Fibroblast of lung (primary cell): ENCODE measurements around the gene CEP72. TPM values are rescaled to one million over a fixed set of nuclear protein-coding genes. Genes with fewer than 3 reads are reported as not detected.
"Not testable (repeated sequence)": the region's sequence is repeated elsewhere in the genome, so short reads cannot be mapped to it uniquely, and the experiment has no call there.

ENCODE experiments used
- DNase-seq, 2 donors: peaks; one replicate each; pipeline versions ENCODE4 v3.0.0 to v3.0.0-alpha.2; 2010; ENCODE audit warnings: low read depth in 2 of 2
- H2AFZ ChIP-seq: 2 replicates; pipeline ENCODE4 v1.5.1; 2012; ENCODE audit warnings: low read length, control low read depth, inconsistent platforms
- H3K27ac ChIP-seq: 2 replicates; pipeline ENCODE4 v1.5.1; 2011; ENCODE audit warnings: low read length, control low read depth; ENCODE audit not compliant: insufficient read depth
- H3K27me3 ChIP-seq: 2 replicates; pipeline ENCODE4 v1.5.1; 2011; ENCODE audit warnings: mild to moderate bottlenecking, low read length; ENCODE audit not compliant: control insufficient read depth, insufficient read depth
- H3K36me3 ChIP-seq: 2 replicates; pipeline ENCODE4 v1.5.1; 2011; ENCODE audit warnings: low read length; ENCODE audit not compliant: control insufficient read depth, insufficient read depth
- H3K4me1 ChIP-seq: 2 replicates; pipeline ENCODE4 v1.5.1; 2011; ENCODE audit warnings: low read length; ENCODE audit not compliant: control insufficient read depth, insufficient read depth; ENCODE audit errors: extremely low read depth
- H3K4me2 ChIP-seq: 2 replicates; pipeline ENCODE4 v1.5.1; 2011; ENCODE audit warnings: low read length, control low read depth; ENCODE audit not compliant: insufficient read depth; ENCODE audit errors: extremely low read depth
- H3K4me3 ChIP-seq, 4 experiments: fragments of 200-600 bp in 1 of 4; sonication (generic) in 1 of 4; replicated peaks in 1 of 4; 2 replicates each; pipeline ENCODE4 v1.5.1; 2011 to 2016; ENCODE audit warnings: low read length in 4 of 4, low read depth in 3 of 4, mild to moderate bottlenecking in 3 of 4, control low read depth in 2 of 4, inconsistent platforms in 1 of 4, mixed read lengths in 1 of 4; ENCODE audit not compliant: insufficient read depth in 1 of 4; ENCODE audit errors: control extremely low read depth in 1 of 4
- H3K79me2 ChIP-seq: 2 replicates; pipeline ENCODE4 v1.5.1; 2012; ENCODE audit warnings: mild to moderate bottlenecking, low read length, inconsistent platforms; ENCODE audit not compliant: control insufficient read depth, insufficient read depth
- H3K9ac ChIP-seq: 2 replicates; pipeline ENCODE4 v1.5.1; 2011; ENCODE audit warnings: mild to moderate bottlenecking, low read length, control low read depth; ENCODE audit not compliant: insufficient read depth
- H3K9me3 ChIP-seq: 2 replicates; pipeline ENCODE4 v1.5.1; 2012; ENCODE audit warnings: low read depth, low read length; ENCODE audit not compliant: control insufficient read depth, insufficient read depth
- H4K20me1 ChIP-seq: 2 replicates; pipeline ENCODE4 v1.5.1; 2011; ENCODE audit warnings: low read length; ENCODE audit not compliant: control insufficient read depth, insufficient read depth; ENCODE audit errors: extremely low read depth
- CTCF ChIP-seq, 2 donors: IDR thresholded peaks in 1 of 2; conservative IDR thresholded peaks in 1 of 2; 1 replicate in 1 of 2; 2 replicates in 1 of 2; pipeline ENCODE4 v1.5.1; 2011 to 2012; ENCODE audit warnings: low read length in 2 of 2, control low read depth in 1 of 2, inconsistent platforms in 1 of 2, low read depth in 1 of 2, mild to moderate bottlenecking in 1 of 2
- EZH2 ChIP-seq: IDR thresholded peaks from 2 replicates; pipeline ENCODE4 v1.5.1; 2012; ENCODE audit warnings: low read length, control low read depth, mild to moderate bottlenecking; ENCODE audit errors: missing control alignments
- polyA plus RNA-seq, 2 donors: library from polyadenylated mRNA; depleted of rRNA in 1 of 2; stranded (reverse) in 1 of 2; unstranded in 1 of 2; fragments of >200 nt; gene quantifications; 2 replicates each; pipeline ENCODE4 v1.2.1, GENCODE V29; 2011 to 2012; ENCODE audit warnings: missing spikeins in 1 of 2
- total RNA-seq: library from RNA; depleted of rRNA; stranded (reverse); fragments of >200 nt; gene quantifications from 2 replicates; pipeline ENCODE4 v1.2.1, GENCODE V29; 2014

Gene CEP72
- total and polyA plus RNA-seq, 2 donors (not counting 1 experiment from before 2014, with no cell fraction given) = 0.92 to 2.5 TPM

DNA sequence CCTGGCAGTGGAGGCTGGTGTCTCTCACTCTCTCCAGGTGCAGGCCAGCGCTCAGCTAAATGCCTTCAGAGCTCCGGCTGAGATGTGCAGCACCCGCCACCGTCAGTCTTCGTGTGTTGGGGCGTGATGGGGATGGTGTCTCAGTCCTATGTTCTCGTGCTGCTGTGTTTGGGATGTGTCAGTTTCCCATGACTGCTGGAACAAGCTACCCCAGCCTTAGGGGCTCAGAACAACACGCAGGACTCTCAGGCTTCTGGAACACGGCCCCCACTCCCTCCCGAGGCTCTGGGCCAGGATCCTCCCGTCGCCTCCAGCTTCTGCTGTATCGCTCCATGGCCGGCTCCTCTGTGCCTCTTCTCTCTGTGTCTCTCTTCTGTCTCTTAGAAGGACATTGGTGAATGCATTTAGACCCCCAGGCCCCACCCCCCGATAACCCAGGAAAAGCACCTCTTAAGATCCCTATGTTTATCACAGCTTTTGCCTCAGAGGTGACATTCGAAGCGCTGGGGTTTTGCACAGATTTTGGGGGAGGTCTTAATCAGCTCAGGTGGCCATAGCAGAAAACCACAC lies 9.6 kb upstream of the CEP72 start:
- no peak for DNase-seq
- H2AFZ ChIP-seq = no peak overlapping the region
- no peaks in the 10 kb centered on the region for H3K79me2 ChIP-seq
- H3K9ac ChIP-seq = no peak overlapping the region
- H3K4me1 ChIP-seq = no peaks in the 10 kb centered on the region
- no peak overlapping the region for H3K4me3 ChIP-seq
- H3K36me3 ChIP-seq = no peaks in the 10 kb centered on the region
- no peak for TF ChIP-seq CTCF (conservative IDR thresholded peaks at IDR 0.05 in 1 of 2, IDR thresholded peaks at IDR 0.05 in 1 of 2; ENCODE audit: low read depth in 1 of 2, low read length in 2 of 2)
- TF ChIP-seq EZH2 = no peak
- H3K27me3 ChIP-seq = peaks cover 26% of the 10 kb centered on the region
- H3K4me2 ChIP-seq = no peak overlapping the region
- H4K20me1 ChIP-seq = no peaks in the 10 kb centered on the region
- no peak overlapping the region for H3K27ac ChIP-seq
- H3K9me3 ChIP-seq = no peaks in the 10 kb centered on the region

DNA sequence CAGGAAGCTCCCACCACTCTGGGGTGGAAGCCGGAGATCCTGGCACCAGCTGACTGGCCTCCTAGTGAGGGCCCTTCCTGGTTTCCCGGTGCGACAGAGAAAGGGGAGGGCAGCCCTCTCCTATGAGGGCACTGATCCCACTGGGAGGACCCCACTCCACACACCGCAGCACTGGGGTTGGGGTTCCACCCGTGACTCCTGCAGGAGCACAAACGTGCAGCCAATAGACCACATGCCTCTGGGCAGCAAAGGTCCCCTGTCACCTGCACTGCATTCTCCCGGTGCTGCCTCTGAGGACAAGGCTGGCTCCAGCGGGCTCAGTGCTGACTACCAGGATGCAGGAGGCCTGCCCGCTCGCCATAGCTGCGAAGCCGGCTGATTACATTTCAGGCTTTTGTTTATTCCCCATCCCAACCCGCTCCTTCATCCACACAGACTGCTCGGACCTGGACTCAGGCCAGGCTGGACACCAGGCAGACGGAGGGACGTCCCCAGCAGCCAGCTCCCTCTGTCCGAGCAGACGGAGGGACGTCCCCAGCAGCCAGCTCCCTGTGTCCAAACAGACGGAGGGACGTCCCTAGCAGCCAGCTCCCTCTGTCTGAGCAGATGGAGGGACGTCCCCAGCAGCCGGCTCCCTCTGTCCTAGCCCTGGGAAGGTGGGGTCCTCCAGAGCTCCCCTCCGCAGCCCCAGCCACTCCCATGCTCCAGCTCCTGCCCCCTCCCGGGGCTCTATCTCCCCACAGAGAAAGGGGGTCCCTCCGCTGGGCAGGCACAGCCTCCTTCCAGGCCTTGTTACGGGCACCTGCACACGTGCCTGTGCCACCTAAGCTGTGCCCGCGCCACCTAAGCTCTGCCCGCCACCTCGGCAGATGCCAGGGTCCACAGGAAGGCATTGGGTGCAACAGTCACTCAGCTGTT lies 8.8 kb upstream of the CEP72 start:
- TF ChIP-seq EZH2 (peak; percentile 12), CTCF (conservative IDR thresholded peaks at IDR 0.05 in 1 of 2, IDR thresholded peaks at IDR 0.05 in 1 of 2; ENCODE audit: low read depth in 1 of 2, low read length in 2 of 2) (no peak)
- Histone ChIP-seq H2AFZ (no peak overlapping the region), H3K9ac (no peak overlapping the region), H3K9me3 (no peaks in the 10 kb centered on the region), H4K20me1 (no peaks in the 10 kb centered on the region), H3K4me2 (no peak overlapping the region), H3K27me3 (peaks cover 18% of the 10 kb centered on the region), H3K4me3 (no peak overlapping the region), H3K4me1 (no peaks in the 10 kb centered on the region), H3K36me3 (no peaks in the 10 kb centered on the region), H3K79me2 (no peaks in the 10 kb centered on the region), H3K27ac (no peak overlapping the region)
- DNase-seq = no peak

GRCh38 chr5:604391-604831 lies 7.7 kb upstream of the CEP72 start:
- H3K9ac ChIP-seq = no peak overlapping the region
- no peak for DNase-seq
- no peak overlapping the region for H3K27ac ChIP-seq
- no peaks in the 10 kb centered on the region for H3K79me2 ChIP-seq
- H2AFZ ChIP-seq = no peak overlapping the region
- peaks cover 14% of the 10 kb centered on the region for H3K27me3 ChIP-seq
- H3K9me3 ChIP-seq = no peaks in the 10 kb centered on the region
- no peak overlapping the region for H3K4me2 ChIP-seq
- H4K20me1 ChIP-seq = no peaks in the 10 kb centered on the region
- H3K36me3 ChIP-seq = no peaks in the 10 kb centered on the region
- TF ChIP-seq EZH2 (no peak), CTCF (conservative IDR thresholded peaks at IDR 0.05 in 1 of 2, IDR thresholded peaks at IDR 0.05 in 1 of 2; ENCODE audit: low read depth in 1 of 2, low read length in 2 of 2) (no peak)
- no peak overlapping the region for H3K4me3 ChIP-seq
- H3K4me1 ChIP-seq = no peaks in the 10 kb centered on the region

DNA sequence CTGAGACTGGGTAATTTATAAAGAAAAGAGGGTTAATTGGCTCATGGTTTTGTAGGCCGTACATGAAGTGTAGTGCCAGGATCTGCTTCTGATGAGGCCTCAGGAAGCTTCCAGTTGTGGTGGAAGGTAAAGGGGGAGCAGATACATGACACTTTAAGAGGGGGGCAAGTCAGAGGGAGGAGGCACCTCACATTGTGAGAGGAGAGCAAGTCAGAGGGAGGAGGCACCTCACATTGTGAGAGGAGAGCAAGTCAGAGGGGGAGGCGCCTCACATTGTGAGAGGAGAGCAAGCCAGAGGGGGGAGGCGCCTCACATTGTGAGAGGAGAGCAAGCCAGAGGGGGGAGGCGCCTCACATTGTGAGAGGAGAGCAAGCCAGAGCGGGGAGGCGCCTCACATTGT lies 7.0 kb upstream of the CEP72 start:
- not testable (repeated sequence) for H2AFZ ChIP-seq, H3K9me3 ChIP-seq, DNase-seq, H3K36me3 ChIP-seq, H3K4me1 ChIP-seq, H3K4me2 ChIP-seq, H3K4me3 ChIP-seq, H3K9ac ChIP-seq, H3K79me2 ChIP-seq, H3K27ac ChIP-seq, H4K20me1 ChIP-seq
- peaks cover 11% of the 10 kb centered on the region for H3K27me3 ChIP-seq
